Spleen (tissue), 7 donors: ENCODE data around the gene HOXC12.

Experiments used
- CTCF ChIP-seq, 11 experiments: fragments of 200-600 bp in 7 of 11; fragments of 450-650 bp in 4 of 11; sonication (generic) in 4 of 11; IDR thresholded peaks in 8 of 11; conservative IDR thresholded peaks in 3 of 11; 1 replicate in 7 of 11; 2 replicates in 4 of 11; pipeline versions ENCODE4 v1.4.0 to v1.8.0; 2016 to 2021; ENCODE audit warnings: antibody characterized with exemption in 11 of 11, inconsistent platforms in 4 of 11, mild to moderate bottlenecking in 1 of 11
- POLR2A ChIP-seq, 3 donors: fragments of 450-650 bp; IDR thresholded peaks; one replicate each; pipeline ENCODE4 v1.5.1; 2017; ENCODE audit warnings: antibody characterized with exemption in 3 of 3, mild to moderate bottlenecking in 1 of 3
- POLR2AphosphoS5 ChIP-seq, 3 donors: sonication (generic); formaldehyde crosslinking; IDR thresholded peaks; one replicate each; pipeline ENCODE4 v1.5.1; 2017; ENCODE audit warnings: antibody characterized with exemption in 3 of 3
- donor health status: DM: no; HTN: no; CAD: no; lungs with moderate emphysema.
- donor health status: DM: no; HTN: no; CAD: no.
- donor health status: DM: no; HTN: no; CAD: no.

GRCh38 chr12:53944209-53944608 is 10.5 kb upstream of the HOXC12 start:
- TF ChIP-seq CTCF (IDR thresholded peaks at IDR 0.05 in 8 of 11, conservative IDR thresholded peaks at IDR 0.05 in 3 of 11) (no peak), POLR2A (IDR thresholded peaks at IDR 0.05) (no peak), POLR2AphosphoS5 (IDR thresholded peaks at IDR 0.05) (no peak)
